ENCODE measurements around the gene CD9.
"Not testable (repeated sequence)": the region's sequence is repeated elsewhere in the genome, so short reads cannot be mapped to it uniquely, and the experiment has no call there.

CD9 gene

GRCh38 chr12:6180268-6181051 is 19.7 kb upstream of the CD9 start:
- no peak for DNase-seq (ENCODE audit: low read depth)

GRCh38 chr12:6181166-6181565 is 19.0 kb upstream of the CD9 start:
- DNase-seq (ENCODE audit: low read depth): no peak

GRCh38 chr12:6181583-6182278 is 18.5 kb upstream of the CD9 start:
- DNase-seq (ENCODE audit: low read depth): no peak

GRCh38 chr12:6182279-6182898 is 17.8 kb upstream of the CD9 start:
- no peak for DNase-seq (ENCODE audit: low read depth)

- DNase-seq (ENCODE audit: low read depth): no peak
These were observed 16.3 kb upstream of the CD9 start for GRCh38 chr12:6183689-6184428.

GRCh38 chr12:6185961-6186827 is 14.0 kb upstream of the CD9 start:
- DNase-seq (ENCODE audit: low read depth): no peak

GRCh38 chr12:6187948-6188793 is 12.0 kb upstream of the CD9 start:
- DNase-seq (ENCODE audit: low read depth): no peak

GRCh38 chr12:6189028-6189427 is 11.2 kb upstream of the CD9 start:
- no peak for DNase-seq (ENCODE audit: low read depth)

GRCh38 chr12:6189952-6190598 is 10.1 kb upstream of the CD9 start:
- not testable (repeated sequence) for DNase-seq (ENCODE audit: low read depth)

- DNase-seq (ENCODE audit: low read depth): not testable (repeated sequence)
These were observed 9.3 kb upstream of the CD9 start for GRCh38 chr12:6190767-6191530.

- no peak for DNase-seq (ENCODE audit: low read depth)
These were observed 7.4 kb upstream of the CD9 start for GRCh38 chr12:6192604-6193380.

GRCh38 chr12:6193853-6194815 is 6.1 kb upstream of the CD9 start:
- no peak for DNase-seq (ENCODE audit: low read depth)

- peak; percentile 59 for DNase-seq (ENCODE audit: low read depth)
These were observed 4.3 kb upstream of the CD9 start for GRCh38 chr12:6195665-6196535.

GRCh38 chr12:6198051-6198450 is 2.1 kb upstream of the CD9 start:
- DNase-seq (ENCODE audit: low read depth): no peak

GRCh38 chr12:6198556-6198955 is 1.6 kb upstream of the CD9 start:
- DNase-seq (ENCODE audit: low read depth): no peak

- no peak for DNase-seq (ENCODE audit: low read depth)
These were observed 1.1 kb upstream of the CD9 start for GRCh38 chr12:6198985-6199530.

All from stimulated activated CD8-positive, alpha-beta memory T cell treated with anti-CD3 and anti-CD28 coated beads, Interleukin-15, amount 100 ng/mL, for 24 hours (primary cell).